Duodenal mucosa (tissue), 2 donors: ENCODE data around the gene NUF2.

ENCODE experiments used
- H3K27ac ChIP-seq: one replicate; pipeline ENCODE4 v1.7.0; 2013; ENCODE audit warnings: low read depth, low read length
- H3K27me3 ChIP-seq, 2 donors: one replicate each; pipeline ENCODE4 v1.7.0; 2013; ENCODE audit warnings: low read length in 2 of 2, control low read depth in 1 of 2; ENCODE audit not compliant: insufficient read depth in 2 of 2, control insufficient read depth in 1 of 2
- H3K36me3 ChIP-seq, 2 donors: one replicate each; pipeline ENCODE4 v1.7.0; 2013; ENCODE audit warnings: low read length in 2 of 2, control low read depth in 1 of 2; ENCODE audit not compliant: insufficient read depth in 2 of 2, control insufficient read depth in 1 of 2
- H3K4me1 ChIP-seq, 2 donors: one replicate each; pipeline ENCODE4 v1.7.0; 2013; ENCODE audit warnings: low read length in 2 of 2, control low read depth in 1 of 2; ENCODE audit not compliant: insufficient read depth in 2 of 2, control insufficient read depth in 1 of 2
- H3K4me3 ChIP-seq, 2 donors: one replicate each; pipeline ENCODE4 v1.7.0; 2013; ENCODE audit warnings: low read length in 2 of 2, low read depth in 1 of 2
- H3K9ac ChIP-seq, 2 donors: one replicate each; pipeline ENCODE4 v1.7.0; 2013; ENCODE audit warnings: low read length in 2 of 2, low read depth in 1 of 2
- H3K9me3 ChIP-seq, 2 donors: one replicate each; pipeline ENCODE4 v1.7.0; 2013; ENCODE audit warnings: low read length in 2 of 2, control low read depth in 1 of 2; ENCODE audit not compliant: control insufficient read depth in 1 of 2

NUF2 gene

DNA sequence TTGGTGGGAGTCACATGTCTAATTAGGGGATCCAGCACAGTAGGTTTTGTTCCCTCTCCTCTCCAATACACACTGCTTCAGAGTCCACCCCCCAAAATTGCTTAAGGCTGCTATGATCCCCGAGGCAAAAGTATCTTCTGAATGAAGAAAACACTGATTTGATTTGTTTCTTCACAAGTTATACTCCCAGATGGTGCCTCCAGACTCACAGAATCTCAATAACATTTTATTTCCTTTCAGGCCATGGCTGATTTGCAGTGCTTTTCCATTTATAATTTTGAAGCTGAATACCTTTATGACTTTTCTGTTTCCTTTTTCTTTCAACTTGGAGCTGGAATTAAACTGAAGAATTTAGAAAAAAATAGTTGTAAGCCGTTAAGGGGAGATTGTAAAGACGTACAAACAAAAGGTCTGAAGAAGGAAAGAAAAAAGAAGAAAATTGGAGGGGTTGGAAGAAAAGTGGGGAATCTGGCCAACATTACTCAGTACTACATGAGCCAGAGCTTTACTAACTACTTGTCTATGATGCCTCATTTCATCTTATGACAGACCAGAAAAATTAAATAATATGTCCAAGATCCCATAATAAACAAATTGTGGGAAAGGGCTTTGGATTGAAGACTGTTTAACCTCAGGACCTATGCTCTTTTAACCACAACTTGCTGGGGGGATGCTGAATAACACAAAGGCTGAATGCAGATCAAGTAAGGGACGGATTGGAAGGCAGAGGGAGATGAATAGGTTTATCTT is 75.9 kb downstream of the NUF2 start:
- no peaks in the 10 kb centered on the region for H3K27me3 ChIP-seq
- no peaks in the 10 kb centered on the region for H3K9me3 ChIP-seq
- H3K9ac ChIP-seq = no peak overlapping the region
- no peak overlapping the region for H3K27ac ChIP-seq
- H3K36me3 ChIP-seq = no peaks in the 10 kb centered on the region
- no peak overlapping the region for H3K4me3 ChIP-seq
- no peaks in the 10 kb centered on the region for H3K4me1 ChIP-seq

DNA sequence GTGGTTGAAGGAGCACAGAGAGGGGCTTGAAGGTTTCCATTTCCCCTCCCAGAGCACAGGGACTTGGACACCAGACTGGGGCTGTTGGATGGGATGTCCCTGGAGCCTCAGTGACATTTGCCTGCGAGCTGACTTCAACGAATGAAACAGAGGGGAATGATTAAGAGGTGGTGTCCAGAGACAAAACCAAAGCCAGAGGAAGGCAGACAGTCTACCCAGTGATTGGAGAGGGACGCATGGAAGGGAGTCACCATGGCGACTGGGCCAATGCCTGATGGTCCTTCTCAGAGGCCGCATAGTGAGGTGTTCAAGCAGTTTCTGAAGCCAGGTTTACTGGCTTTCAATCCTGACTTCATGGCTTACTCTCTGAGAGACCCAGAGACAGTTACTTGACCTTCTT is 77.2 kb downstream of the NUF2 start:
- H3K36me3 ChIP-seq = no peaks in the 10 kb centered on the region
- no peaks in the 10 kb centered on the region for H3K4me1 ChIP-seq
- H3K4me3 ChIP-seq = no peak overlapping the region
- H3K9ac ChIP-seq = no peak overlapping the region
- H3K27ac ChIP-seq = no peak overlapping the region
- H3K27me3 ChIP-seq = no peaks in the 10 kb centered on the region
- H3K9me3 ChIP-seq = no peaks in the 10 kb centered on the region

DNA sequence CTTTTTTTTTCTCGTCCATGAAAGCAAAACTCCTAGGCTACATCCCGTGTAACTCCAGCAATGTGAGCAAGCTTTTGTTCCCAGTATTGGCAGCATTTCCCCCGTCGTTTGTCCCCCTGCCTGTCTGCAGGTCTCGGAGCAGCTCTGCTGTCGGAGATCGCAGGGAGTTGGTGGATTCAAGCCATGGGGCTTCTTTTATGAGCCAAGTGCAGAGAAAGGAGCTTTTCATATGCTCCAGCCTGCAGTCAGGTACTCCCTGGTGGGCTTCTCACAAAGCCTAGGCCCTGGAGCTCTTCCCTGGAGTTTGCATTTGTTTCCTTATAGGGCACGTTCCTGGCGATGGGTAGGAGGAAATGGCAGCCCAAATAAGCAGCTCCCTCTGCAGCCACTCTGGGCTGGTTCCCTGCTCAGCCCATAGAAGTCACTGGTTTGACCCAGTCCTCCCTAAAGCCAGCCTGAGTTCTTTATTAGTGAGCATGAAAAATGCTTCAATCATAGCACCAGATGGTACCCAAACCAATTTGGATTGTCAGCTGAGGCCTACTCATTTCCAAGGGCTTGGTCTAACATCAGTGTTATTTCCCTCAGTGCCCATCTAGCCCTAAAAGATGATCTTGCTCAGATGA is 78.3 kb downstream of the NUF2 start:
- Histone ChIP-seq H3K36me3 (no peaks in the 10 kb centered on the region), H3K27ac (no peak overlapping the region), H3K27me3 (no peaks in the 10 kb centered on the region), H3K4me1 (no peaks in the 10 kb centered on the region), H3K4me3 (no peak overlapping the region), H3K9ac (no peak overlapping the region), H3K9me3 (no peaks in the 10 kb centered on the region)

DNA sequence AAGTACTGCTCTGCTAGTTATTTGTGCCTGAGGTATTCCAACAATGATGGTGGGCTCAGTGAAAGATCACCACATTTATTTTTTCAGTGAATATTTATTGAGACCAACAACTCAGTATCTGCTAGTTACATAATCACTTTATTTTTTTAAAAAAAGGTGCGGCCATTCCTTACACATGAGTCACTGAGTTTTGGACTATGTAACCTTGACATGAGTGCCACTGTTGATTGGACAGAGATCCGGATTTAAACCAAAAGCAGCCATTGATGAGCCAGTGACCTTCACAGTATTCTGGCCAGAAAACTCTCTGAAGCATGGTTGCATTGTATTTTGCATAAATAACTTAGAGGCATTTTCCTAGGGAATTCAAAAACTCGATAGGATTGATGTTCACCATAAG is 79.5 kb downstream of the NUF2 start:
- no peaks in the 10 kb centered on the region for H3K27me3 ChIP-seq

More for the DNA sequence above, 79.5 kb downstream of the NUF2 start:
- Histone ChIP-seq H3K36me3 (no peaks in the 10 kb centered on the region), H3K4me3 (no peak overlapping the region), H3K27ac (no peak overlapping the region), H3K9ac (no peak overlapping the region), H3K4me1 (no peaks in the 10 kb centered on the region), H3K9me3 (no peaks in the 10 kb centered on the region)
